Measurements from ENCODE around the gene ITGBL1.

The ITGBL1 gene

GRCh38 chr13:101453784-101454201 is 1.3 kb downstream of the ITGBL1 start:
- no peak for DNase-seq

- no peak for DNase-seq
Observed at GRCh38 chr13:101454767-101455166, 2.3 kb downstream of the ITGBL1 start.

GRCh38 chr13:101455863-101456262 is 3.4 kb downstream of the ITGBL1 start:
- DNase-seq = no peak

GRCh38 chr13:101457176-101457575 is 4.7 kb downstream of the ITGBL1 start:
- DNase-seq = no peak

GRCh38 chr13:101465877-101466276 is 13.4 kb downstream of the ITGBL1 start:
- no peak for DNase-seq

GRCh38 chr13:101467415-101467814 is 14.9 kb downstream of the ITGBL1 start:
- DNase-seq = no peak

- no peak for DNase-seq
Observed at GRCh38 chr13:101473458-101473857, 21.0 kb downstream of the ITGBL1 start.

- DNase-seq = peak; percentile 50
Observed at GRCh38 chr13:101474419-101474957, 22.0 kb downstream of the ITGBL1 start.

GRCh38 chr13:101475536-101475935 is 23.1 kb downstream of the ITGBL1 start:
- DNase-seq = no peak

- DNase-seq = no peak
Observed at GRCh38 chr13:101481421-101481820, 28.9 kb downstream of the ITGBL1 start.

- DNase-seq = no peak
Observed at GRCh38 chr13:101486708-101487437, 34.4 kb downstream of the ITGBL1 start.

GRCh38 chr13:101487438-101487830 is 35.0 kb downstream of the ITGBL1 start:
- no peak for DNase-seq

- no peak for DNase-seq
Observed at GRCh38 chr13:101488734-101489133, 36.3 kb downstream of the ITGBL1 start.

- DNase-seq = no peak
Observed at GRCh38 chr13:101489643-101490405, 37.3 kb downstream of the ITGBL1 start.

- no peak for DNase-seq
Observed at GRCh38 chr13:101490406-101491015, 38.0 kb downstream of the ITGBL1 start.

- no peak for DNase-seq
Observed at GRCh38 chr13:101492251-101492910, 39.9 kb downstream of the ITGBL1 start.

GRCh38 chr13:101493541-101493940 is 41.1 kb downstream of the ITGBL1 start:
- no peak for DNase-seq

GRCh38 chr13:101499406-101499805 is 46.9 kb downstream of the ITGBL1 start:
- no peak for DNase-seq

- no peak for DNase-seq
Observed at GRCh38 chr13:101502618-101503017, 50.1 kb downstream of the ITGBL1 start.

- DNase-seq = no peak
Observed at GRCh38 chr13:101511161-101511560, 58.7 kb downstream of the ITGBL1 start.

- no peak for DNase-seq
Observed at GRCh38 chr13:101511766-101512165, 59.3 kb downstream of the ITGBL1 start.

GRCh38 chr13:101512650-101513049 is 60.2 kb downstream of the ITGBL1 start:
- no peak for DNase-seq

- no peak for DNase-seq
Observed at GRCh38 chr13:101514100-101514499, 61.6 kb downstream of the ITGBL1 start.

Data from NCI-H446 treated with DMSO at 0.1 percent for 48 hours (cell line).